ACC112 (cell line): ENCODE measurements around the gene STX16.

ENCODE experiments used
- H2AFZ ChIP-seq: fragments of 200-600 bp; sonication (generic); one replicate; pipeline ENCODE4 v1.6.0; 2017; ENCODE audit warnings: antibody characterized with exemption, low read length; ENCODE audit not compliant: unreplicated experiment
- H3K27ac ChIP-seq: fragments of 200-600 bp; sonication (generic); 2 replicates; pipeline ENCODE4 v1.5.1; 2014; ENCODE audit warnings: low read depth, mild to moderate bottlenecking, antibody characterized with exemption, low read length, moderate library complexity
- H3K27me3 ChIP-seq: fragments of 200-600 bp; sonication (generic); 2 replicates; pipeline ENCODE4 v1.6.1; 2014; ENCODE audit warnings: mild to moderate bottlenecking, antibody characterized with exemption, low read length, moderate library complexity, mixed read lengths; ENCODE audit not compliant: insufficient read depth
- H3K36me3 ChIP-seq: fragments of 200-600 bp; sonication (generic); 2 replicates; pipeline ENCODE4 v1.6.1; 2016; ENCODE audit warnings: mild to moderate bottlenecking, antibody characterized with exemption, low read length, moderate library complexity, mixed read lengths; ENCODE audit not compliant: insufficient read depth
- H3K4me1 ChIP-seq: fragments of 200-600 bp; sonication (generic); one replicate; pipeline ENCODE4 v1.6.1; 2016; ENCODE audit warnings: low read length, mixed read lengths; ENCODE audit not compliant: insufficient read depth, unreplicated experiment, control insufficient read depth
- H3K4me3 ChIP-seq: fragments of 200-600 bp; sonication (generic); 2 replicates; pipeline ENCODE4 v1.5.1; 2014; ENCODE audit warnings: mild to moderate bottlenecking, low read depth, low read length
- H3K79me2 ChIP-seq: fragments of 200-600 bp; sonication (generic); one replicate; pipeline ENCODE4 v1.6.0; 2016; ENCODE audit warnings: low read length; ENCODE audit not compliant: control insufficient read depth, unreplicated experiment, insufficient read depth

The STX16 gene

GRCh38 chr20:58708246-58708931 is 57.3 kb downstream of the STX16 start:
- Histone ChIP-seq H2AFZ (no peak overlapping the region), H3K4me3 (no peak overlapping the region), H3K4me1 (no peaks in the 10 kb centered on the region), H3K79me2 (no peaks in the 10 kb centered on the region), H3K27me3 (no peaks in the 10 kb centered on the region), H3K27ac (no peak overlapping the region), H3K36me3 (peaks cover 20% of the 10 kb centered on the region)

GRCh38 chr20:58709013-58709702 is 58.1 kb downstream of the STX16 start:
- Histone ChIP-seq H2AFZ (no peak overlapping the region), H3K4me1 (no peaks in the 10 kb centered on the region), H3K27me3 (no peaks in the 10 kb centered on the region), H3K36me3 (peaks cover 12% of the 10 kb centered on the region), H3K79me2 (no peaks in the 10 kb centered on the region), H3K27ac (no peak overlapping the region), H3K4me3 (no peak overlapping the region)

- H3K27ac ChIP-seq, result no peak overlapping the region
- H3K79me2 ChIP-seq, result no peaks in the 10 kb centered on the region
- peaks cover 7% of the 10 kb centered on the region; the same call in 1 of the 2 replicates for H3K36me3 ChIP-seq
- H3K4me3 ChIP-seq, result no peak overlapping the region
- no peaks in the 10 kb centered on the region for H3K4me1 ChIP-seq
- no peak overlapping the region for H2AFZ ChIP-seq
- no peaks in the 10 kb centered on the region for H3K27me3 ChIP-seq
Observed at GRCh38 chr20:58709703-58710039, 58.6 kb downstream of the STX16 start.

- Histone ChIP-seq H2AFZ (no peak overlapping the region), H3K27me3 (no peaks in the 10 kb centered on the region), H3K4me3 (no peak overlapping the region), H3K79me2 (no peaks in the 10 kb centered on the region), H3K4me1 (no peaks in the 10 kb centered on the region), H3K36me3 (no peaks in the 10 kb centered on the region), H3K27ac (no peak overlapping the region)
Observed at GRCh38 chr20:58710481-58711265, 59.6 kb downstream of the STX16 start.

- Histone ChIP-seq H3K4me3 (no peak overlapping the region), H3K4me1 (no peaks in the 10 kb centered on the region), H3K79me2 (no peaks in the 10 kb centered on the region), H3K27me3 (no peaks in the 10 kb centered on the region), H2AFZ (no peak overlapping the region), H3K27ac (no peak overlapping the region), H3K36me3 (no peaks in the 10 kb centered on the region)
Observed at GRCh38 chr20:58711266-58712051, 60.4 kb downstream of the STX16 start.

- H3K36me3 ChIP-seq, result no peaks in the 10 kb centered on the region
- H2AFZ ChIP-seq, result no peak overlapping the region
- H3K4me1 ChIP-seq, result no peaks in the 10 kb centered on the region
- H3K27me3 ChIP-seq, result no peaks in the 10 kb centered on the region
- no peak overlapping the region for H3K27ac ChIP-seq
- no peak overlapping the region for H3K4me3 ChIP-seq
- no peaks in the 10 kb centered on the region for H3K79me2 ChIP-seq
Observed at GRCh38 chr20:58712151-58712791, 61.2 kb downstream of the STX16 start.

- Histone ChIP-seq H3K27ac (no peak overlapping the region), H3K4me3 (no peak overlapping the region), H3K36me3 (no peaks in the 10 kb centered on the region), H3K27me3 (no peaks in the 10 kb centered on the region), H3K4me1 (no peaks in the 10 kb centered on the region), H3K79me2 (no peaks in the 10 kb centered on the region), H2AFZ (no peak overlapping the region)
Observed at GRCh38 chr20:58712806-58713731, 62.0 kb downstream of the STX16 start.

- Histone ChIP-seq H3K4me3 (no peak overlapping the region), H2AFZ (no peak overlapping the region), H3K4me1 (no peaks in the 10 kb centered on the region), H3K79me2 (no peaks in the 10 kb centered on the region), H3K36me3 (no peaks in the 10 kb centered on the region), H3K27ac (no peak overlapping the region), H3K27me3 (no peaks in the 10 kb centered on the region)
Observed at GRCh38 chr20:58713801-58714339, 62.8 kb downstream of the STX16 start.

GRCh38 chr20:58714340-58714922 is 63.3 kb downstream of the STX16 start:
- Histone ChIP-seq H3K79me2 (no peaks in the 10 kb centered on the region), H3K4me3 (no peak overlapping the region), H3K27me3 (no peaks in the 10 kb centered on the region)

More at GRCh38 chr20:58714340-58714922, 63.3 kb downstream of the STX16 start:
- Histone ChIP-seq H3K27ac (no peak overlapping the region), H3K4me1 (no peaks in the 10 kb centered on the region), H3K36me3 (no peaks in the 10 kb centered on the region), H2AFZ (no peak overlapping the region)
